Stomach (tissue), 4 donors: Measurements from ENCODE around the gene DLEC1.

Experiments
- EP300 ChIP-seq: sonication (generic); formaldehyde crosslinking; IDR thresholded peaks from one replicate; pipeline ENCODE4 v1.6.1; 2017; ENCODE audit warnings: antibody characterized with exemption
- POLR2AphosphoS5 ChIP-seq, 3 donors: sonication (generic); formaldehyde crosslinking; IDR thresholded peaks; one replicate each; pipeline ENCODE4 v1.6.1; 2016; ENCODE audit warnings: antibody characterized with exemption in 3 of 3

DNA sequence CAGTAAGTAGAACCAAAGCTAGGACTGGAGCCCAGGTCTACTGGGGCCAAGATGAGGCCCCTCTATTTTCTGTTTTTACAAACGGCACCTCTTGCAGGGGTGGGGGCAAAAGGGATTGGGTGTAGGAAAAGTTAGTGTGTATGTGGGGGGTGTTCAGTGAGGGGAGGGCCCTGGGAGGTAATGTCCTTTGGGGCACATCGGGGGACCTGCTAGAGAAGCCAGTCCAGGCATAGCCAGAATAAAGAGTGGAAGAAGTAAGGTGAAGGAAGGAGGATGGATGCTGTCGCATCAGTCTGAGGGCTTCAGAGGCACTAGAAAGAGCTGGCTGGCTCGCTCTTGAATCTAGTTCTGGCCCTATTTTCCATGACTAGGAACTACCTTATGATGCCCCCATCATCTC is 12.2 kb upstream of the DLEC1 start:
- TF ChIP-seq POLR2AphosphoS5 (IDR thresholded peaks at IDR 0.05) (no peak), EP300 (no peak)
